Ectodermal cell (in vitro differentiated cells): ENCODE results near the gene CTSA.

ENCODE experiments used
- H3K27ac ChIP-seq: 2 replicates; pipeline ENCODE4 v1.7.0; 2013; ENCODE audit warnings: mild to moderate bottlenecking, low read depth, low read length; ENCODE audit not compliant: insufficient read depth, poor library complexity, severe bottlenecking
- H3K27me3 ChIP-seq: 2 replicates; pipeline ENCODE4 v1.7.0; 2013; ENCODE audit warnings: mild to moderate bottlenecking, low read length; ENCODE audit not compliant: insufficient read depth, control insufficient read depth, poor library complexity, severe bottlenecking
- H3K36me3 ChIP-seq: one replicate; pipeline ENCODE4 v1.7.0; 2013; ENCODE audit warnings: low read length; ENCODE audit not compliant: control insufficient read depth, insufficient read depth
- H3K4me1 ChIP-seq: one replicate; pipeline ENCODE4 v1.7.0; 2013; ENCODE audit warnings: low read length; ENCODE audit not compliant: control insufficient read depth, insufficient read depth
- H3K4me3 ChIP-seq: 2 replicates; pipeline ENCODE4 v1.7.0; 2013; ENCODE audit warnings: low read depth, low read length, control low read depth; ENCODE audit not compliant: insufficient read depth
- H3K9me3 ChIP-seq: 2 replicates; pipeline ENCODE4 v1.7.0; 2013; ENCODE audit warnings: mild to moderate bottlenecking, low read length, moderate library complexity; ENCODE audit not compliant: control insufficient read depth
- WGBS, 2 experiments: methylation state at CpG; one replicate each; pipeline ENCODE4 v1.1.7; 2013; ENCODE audit warnings: missing lambda C conversion rate in 2 of 2; 5-methylcytosine and 5-hydroxymethylcytosine counted together

The CTSA gene

DNA sequence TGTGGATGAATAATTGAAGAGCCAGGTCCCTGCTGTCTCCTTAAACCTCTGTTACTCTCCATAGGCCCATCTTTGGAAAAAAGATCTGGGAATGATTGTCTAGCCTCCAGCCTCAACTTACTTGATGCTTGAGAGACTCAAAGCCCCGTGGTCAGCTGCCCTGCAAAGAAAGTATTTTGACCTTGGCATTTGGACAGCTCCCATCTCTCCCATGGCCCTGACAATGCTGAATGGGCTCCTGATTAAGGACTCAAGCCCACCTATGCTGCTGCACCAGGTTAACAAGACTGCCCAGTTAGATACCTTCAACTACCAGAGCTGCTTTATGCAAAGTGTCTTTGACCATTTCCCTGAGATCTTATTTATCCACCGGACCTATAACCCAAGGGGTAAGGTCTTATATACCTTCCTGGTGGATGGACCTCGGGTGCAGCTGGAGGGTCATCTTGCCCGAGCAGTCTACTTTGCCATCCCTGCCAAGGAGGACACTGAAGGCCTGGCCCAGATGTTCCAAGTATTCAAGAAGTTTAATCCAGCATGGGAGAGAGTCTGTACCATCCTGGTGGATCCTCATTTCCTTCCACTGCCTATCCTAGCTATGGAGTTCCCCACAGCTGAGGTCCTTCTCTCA lies 8.6 kb upstream of the CTSA start:
- H3K4me3 ChIP-seq: no peak overlapping the region
- no peaks in the 10 kb centered on the region for H3K9me3 ChIP-seq
- no peaks in the 10 kb centered on the region for H3K27me3 ChIP-seq
- H3K4me1 ChIP-seq: no peaks in the 10 kb centered on the region
- H3K36me3 ChIP-seq: peaks cover 16% of the 10 kb centered on the region
- 95 to 96% methylated on average over 4 of the region's 4 CpGs for WGBS, 2 experiments
- H3K27ac ChIP-seq: no peak overlapping the region

DNA sequence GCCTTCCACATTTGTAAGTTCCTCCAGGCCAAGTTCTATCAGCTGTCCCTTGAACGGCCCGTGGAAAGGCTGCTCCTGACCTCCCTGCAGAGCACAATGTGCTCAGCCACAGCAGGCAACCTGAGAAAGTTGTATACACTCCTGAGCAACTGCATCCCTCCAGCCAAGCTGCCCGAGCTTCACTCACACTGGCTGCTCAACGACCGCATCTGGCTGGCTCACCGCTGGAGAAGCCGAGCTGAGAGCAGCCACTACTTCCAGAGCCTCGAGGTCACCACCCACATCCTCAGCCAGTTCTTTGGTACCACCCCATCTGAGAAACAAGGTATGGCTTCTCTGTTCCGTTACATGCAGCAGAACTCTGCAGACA lies 8.1 kb upstream of the CTSA start:
- no peaks in the 10 kb centered on the region for H3K4me1 ChIP-seq
- no peaks in the 10 kb centered on the region for H3K9me3 ChIP-seq
- no peak overlapping the region for H3K27ac ChIP-seq
- no peaks in the 10 kb centered on the region for H3K27me3 ChIP-seq
- peaks cover 16% of the 10 kb centered on the region for H3K36me3 ChIP-seq
- no peak overlapping the region for H3K4me3 ChIP-seq
- WGBS, 2 experiments: 92 to 93% methylated on average over 9 of the region's 9 CpGs

DNA sequence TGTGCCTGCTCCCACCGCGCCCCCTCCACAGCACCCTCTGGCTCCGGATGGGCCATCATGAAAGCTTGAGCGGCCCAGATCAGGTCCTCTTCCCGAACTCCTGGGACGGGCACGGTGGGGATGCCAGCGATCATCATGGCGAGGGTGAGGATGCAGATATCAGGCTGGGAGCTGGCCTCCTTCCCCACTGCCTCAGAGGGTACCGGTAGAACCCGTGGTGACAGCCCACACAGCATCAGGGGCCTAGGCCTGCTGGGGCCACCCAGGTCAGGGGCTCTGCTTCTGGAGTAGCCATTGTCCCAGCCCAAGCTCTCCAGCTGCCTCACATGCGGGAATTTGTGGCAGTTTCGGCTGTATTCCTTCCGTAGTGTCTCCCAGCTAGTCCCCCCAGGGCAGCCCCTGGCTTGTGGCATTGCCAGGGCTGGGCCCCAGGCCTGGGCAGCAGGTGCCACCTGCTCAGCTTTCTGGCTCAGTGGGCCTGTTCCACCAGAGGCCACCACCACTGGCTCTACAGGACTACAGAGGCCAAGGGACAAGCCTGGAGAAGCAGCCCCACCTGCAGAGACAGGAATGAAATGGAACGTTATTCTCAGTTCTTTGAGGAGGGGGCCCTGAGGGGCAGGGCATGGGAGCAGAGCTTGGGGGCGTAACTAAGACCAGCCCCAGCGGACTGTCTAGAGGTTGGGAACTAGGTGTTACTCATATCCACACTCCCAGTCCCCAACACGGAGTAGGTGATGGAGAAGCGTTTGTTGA lies 4.4 kb upstream of the CTSA start:
- WGBS, 2 experiments: 92 to 94% methylated on average over 18 to 19 of the region's 19 CpGs

DNA sequence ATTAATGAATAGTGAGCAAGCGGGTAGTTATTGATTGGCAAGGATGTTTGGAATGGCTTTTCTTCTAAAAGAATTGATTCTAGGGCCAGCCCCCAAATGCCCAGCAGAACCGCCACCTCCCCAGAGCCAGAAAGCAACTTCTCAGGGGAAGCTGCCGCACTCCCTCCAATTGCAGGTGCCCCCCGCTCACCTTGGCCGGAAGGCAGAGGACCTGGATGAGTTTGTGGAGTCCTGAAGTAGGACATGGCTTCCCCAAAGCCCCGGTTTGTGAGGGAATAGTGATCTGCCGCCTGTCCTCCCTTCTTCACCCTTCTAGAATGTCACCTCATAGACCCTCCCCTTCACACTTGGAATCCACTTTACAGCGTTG lies 3.8 kb upstream of the CTSA start, which contains the start of gene SPATA25:
SPATA25 (minus strand) TSS at position 277 of the 370 bp plus-strand sequence; CDS start at position 245, 32 bp downstream.
- Histone ChIP-seq H3K9me3 (no peaks in the 10 kb centered on the region), H3K36me3 (peaks cover 16% of the 10 kb centered on the region), H3K4me1 (peaks cover 9% of the 10 kb centered on the region), H3K27ac (no peak within 1 kb of the TSS), H3K27me3 (peaks cover 14% of the 10 kb centered on the region), H3K4me3 (no peak within 1 kb of the TSS)
- WGBS, 2 experiments: 89 to 93% methylated on average over 8 of the region's 8 CpGs

More for the DNA sequence above, 4.4 kb upstream of the CTSA start:
- no peaks in the 10 kb centered on the region for H3K9me3 ChIP-seq
- H3K27ac ChIP-seq: no peak overlapping the region
- peaks cover 16% of the 10 kb centered on the region for H3K36me3 ChIP-seq
- H3K27me3 ChIP-seq: peaks cover 14% of the 10 kb centered on the region
- H3K4me3 ChIP-seq: no peak overlapping the region
- H3K4me1 ChIP-seq: peaks cover 8% of the 10 kb centered on the region

DNA sequence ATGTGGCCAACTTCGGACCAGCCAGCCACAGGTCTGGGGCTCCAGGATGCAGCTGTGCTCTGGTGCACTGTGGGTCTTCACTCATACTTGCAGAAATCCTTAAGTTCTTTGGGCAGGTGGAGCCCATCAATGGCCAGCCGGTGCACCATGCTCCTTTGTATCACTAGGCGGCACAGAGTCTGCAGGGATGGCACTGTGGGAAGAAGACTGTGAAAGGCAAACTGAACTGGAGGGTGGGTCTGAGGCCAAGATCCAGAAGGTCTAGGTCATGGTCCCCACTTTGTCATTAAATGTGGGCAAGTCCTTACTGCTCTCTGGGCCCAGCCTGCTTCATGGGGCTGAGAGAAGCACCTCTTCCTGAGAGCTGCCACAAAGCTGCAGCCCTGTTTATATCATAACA lies 2.5 kb upstream of the CTSA start:
- H3K27me3 ChIP-seq: peaks cover 14% of the 10 kb centered on the region
- WGBS, 2 experiments: 94 to 95% methylated on average over 3 of the region's 3 CpGs
- H3K9me3 ChIP-seq: no peaks in the 10 kb centered on the region
- peaks cover 12% of the 10 kb centered on the region for H3K4me1 ChIP-seq
- peaks cover 3% of the 10 kb centered on the region for H3K36me3 ChIP-seq
- H3K27ac ChIP-seq: no peak overlapping the region
- H3K4me3 ChIP-seq: no peak overlapping the region

DNA sequence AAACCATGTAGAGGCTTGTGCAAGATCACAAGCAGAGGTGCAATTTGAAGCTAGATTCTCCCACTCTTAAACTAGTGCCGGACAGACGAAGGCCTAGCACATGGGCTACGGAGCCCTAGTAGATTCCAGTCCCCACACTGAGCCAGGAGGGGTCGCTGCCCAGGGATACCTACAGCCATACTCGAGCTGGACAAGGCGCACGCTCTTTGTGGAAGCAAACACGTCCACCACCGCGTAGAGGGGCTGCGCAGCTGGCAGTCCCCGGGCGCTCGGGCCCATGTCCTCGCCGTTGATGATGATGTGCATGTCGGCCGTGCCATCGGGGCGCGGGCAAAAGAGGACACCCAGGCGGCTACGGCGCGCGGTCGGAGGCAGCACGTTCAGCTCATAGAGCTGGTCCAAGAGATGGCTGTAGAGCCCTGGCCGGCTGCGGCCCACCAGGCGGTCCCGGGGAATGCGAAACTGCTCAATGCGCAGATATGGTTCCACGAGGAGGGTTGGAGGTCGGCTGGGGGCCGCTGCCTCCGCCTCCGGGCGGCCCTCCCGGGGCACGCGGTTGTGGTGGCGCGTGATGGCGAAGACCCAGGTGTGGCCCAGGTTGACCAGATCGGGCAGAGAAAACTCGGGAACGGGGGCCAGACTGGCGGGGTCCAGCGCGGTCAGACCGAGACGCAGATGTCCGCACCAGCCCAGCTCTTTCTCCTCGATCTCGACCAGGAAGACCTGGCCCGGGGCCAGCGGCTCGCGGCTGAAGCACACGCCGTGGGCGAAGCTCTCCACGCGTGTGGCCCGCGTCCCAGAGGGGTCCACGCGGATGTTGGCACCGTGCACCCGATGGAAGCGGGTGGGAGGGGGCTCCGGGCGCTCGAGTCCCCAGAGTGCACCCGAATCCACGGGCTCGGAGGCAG lies 804 bp upstream of the CTSA start:
- H3K9me3 ChIP-seq: no peaks in the 10 kb centered on the region
- H3K4me3 ChIP-seq: peak overlapping the region; percentile 64
- H3K27ac ChIP-seq: no peak overlapping the region
- no peaks in the 10 kb centered on the region for H3K36me3 ChIP-seq
- WGBS, 2 experiments: 3 to 4% methylated on average over 79 of the region's 79 CpGs
- H3K4me1 ChIP-seq: peaks cover 20% of the 10 kb centered on the region
- H3K27me3 ChIP-seq: peaks cover 14% of the 10 kb centered on the region

DNA sequence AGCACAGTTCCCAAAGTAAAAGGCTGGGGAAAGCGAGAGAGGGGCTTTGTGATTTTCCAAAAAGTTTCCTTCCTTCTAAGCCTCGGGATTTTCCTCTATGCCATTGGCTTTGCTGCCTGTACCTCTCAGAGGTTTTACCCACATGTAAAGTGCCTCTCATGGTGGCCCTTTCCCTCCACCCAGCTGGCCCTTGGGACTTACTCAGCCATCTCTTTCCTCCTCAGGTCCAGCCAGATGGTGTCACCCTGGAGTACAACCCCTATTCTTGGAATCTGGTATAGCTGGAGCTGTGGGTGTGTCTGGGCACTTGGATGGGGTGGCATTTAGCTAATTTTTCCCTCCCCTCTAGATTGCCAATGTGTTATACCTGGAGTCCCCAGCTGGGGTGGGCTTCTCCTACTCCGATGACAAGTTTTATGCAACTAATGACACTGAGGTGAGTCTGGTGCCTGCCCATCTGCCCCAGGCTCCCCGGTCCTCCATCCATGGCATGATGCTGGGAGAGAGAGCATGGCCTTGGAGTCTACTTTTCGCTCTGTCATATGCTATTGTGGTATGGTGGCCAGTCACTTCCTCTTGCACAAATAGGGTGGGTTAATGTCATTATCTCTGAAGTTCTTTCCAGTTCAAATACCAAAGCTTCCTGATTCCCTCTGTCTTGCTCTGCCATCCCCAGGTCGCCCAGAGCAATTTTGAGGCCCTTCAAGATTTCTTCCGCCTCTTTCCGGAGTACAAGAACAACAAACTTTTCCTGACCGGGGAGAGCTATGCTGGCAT lies 1.1 kb downstream of the CTSA start:
- Histone ChIP-seq H3K36me3 (no peaks in the 10 kb centered on the region), H3K27ac (no peak overlapping the region), H3K9me3 (no peaks in the 10 kb centered on the region)

DNA sequence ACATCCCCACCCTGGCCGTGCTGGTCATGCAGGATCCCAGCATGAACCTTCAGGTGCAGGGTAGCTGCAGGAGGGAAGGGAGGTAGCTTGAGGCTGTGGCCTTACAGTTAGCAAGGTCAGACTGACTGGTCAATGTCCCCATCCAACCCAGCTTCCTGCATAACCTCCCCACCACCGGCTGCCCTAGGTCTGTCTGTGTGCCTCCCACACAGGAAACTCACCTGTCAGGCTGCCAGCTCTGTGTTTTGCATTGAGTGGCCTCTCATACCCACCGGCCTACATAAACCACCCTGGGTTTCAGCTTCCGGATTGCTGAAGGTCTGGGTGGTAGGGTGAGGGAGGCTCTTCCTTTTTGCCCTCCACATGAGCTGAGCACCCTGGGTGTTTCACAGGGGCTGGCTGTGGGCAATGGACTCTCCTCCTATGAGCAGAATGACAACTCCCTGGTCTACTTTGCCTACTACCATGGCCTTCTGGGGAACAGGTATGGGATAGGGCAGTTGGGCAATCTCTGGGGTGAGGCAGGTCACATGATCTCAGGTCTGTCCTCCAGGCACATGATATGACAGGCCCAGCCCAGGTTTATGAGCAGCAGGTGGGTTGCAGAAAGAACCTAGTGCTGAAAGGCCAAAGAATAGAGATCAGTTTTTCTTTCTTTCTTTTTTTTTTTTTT lies 1.8 kb downstream of the CTSA start:
- WGBS, 2 experiments: 95 to 98% methylated on average over 4 of the region's 4 CpGs

More for the DNA sequence above, 1.1 kb downstream of the CTSA start:
- 88 to 91% methylated on average over 9 of the region's 9 CpGs for WGBS, 2 experiments
- Histone ChIP-seq H3K4me3 (peak overlapping the region; percentile 64), H3K4me1 (peaks cover 20% of the 10 kb centered on the region), H3K27me3 (peaks cover 14% of the 10 kb centered on the region)

DNA sequence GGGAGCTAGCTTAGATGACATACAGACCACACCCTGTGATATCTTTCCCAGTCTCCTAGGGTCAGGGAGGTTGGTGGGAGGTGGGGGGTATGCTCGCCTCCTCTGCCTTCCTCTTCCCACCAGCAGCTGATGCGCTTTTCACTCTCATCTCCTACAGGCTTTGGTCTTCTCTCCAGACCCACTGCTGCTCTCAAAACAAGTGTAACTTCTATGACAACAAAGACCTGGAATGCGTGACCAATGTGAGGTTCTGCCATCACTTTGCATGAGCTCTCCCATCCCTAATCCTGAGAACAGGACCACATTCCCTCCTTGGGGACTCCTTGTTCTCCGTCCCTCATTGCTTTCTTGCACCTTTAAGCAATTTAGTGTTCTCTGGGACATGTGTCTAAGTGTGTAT lies 2.7 kb downstream of the CTSA start:
- 67 to 68% methylated on average over 4 of the region's 4 CpGs for WGBS, 2 experiments
- Histone ChIP-seq H3K4me1 (peaks cover 20% of the 10 kb centered on the region), H3K27ac (peak overlapping the region; percentile 72), H3K27me3 (peaks cover 14% of the 10 kb centered on the region), H3K36me3 (no peaks in the 10 kb centered on the region), H3K9me3 (no peaks in the 10 kb centered on the region), H3K4me3 (no peak overlapping the region)

More for the DNA sequence above, 1.8 kb downstream of the CTSA start:
- Histone ChIP-seq H3K27me3 (peaks cover 14% of the 10 kb centered on the region), H3K36me3 (no peaks in the 10 kb centered on the region), H3K4me3 (no peak overlapping the region), H3K9me3 (no peaks in the 10 kb centered on the region), H3K4me1 (peaks cover 20% of the 10 kb centered on the region), H3K27ac (no peak overlapping the region)
